D721Med (cell line): ENCODE data around the gene CPNE5.
"Not testable (repeated sequence)": the region's sequence is repeated elsewhere in the genome, so short reads cannot be mapped to it uniquely, and the experiment has no call there.

ENCODE experiments used
- DNase-seq: peaks from one replicate; pipeline ENCODE4 v3.0.0; 2011; ENCODE audit warnings: low spot score; ENCODE audit not compliant: insufficient read length
- FAIRE-seq: peaks from 2 replicates; lab custom pipeline; 2011; peaks lifted over from hg19 to GRCh38; lab: Jason Lieb, UNC
- CTCF ChIP-seq: IDR thresholded peaks from 2 replicates; pipeline ENCODE4 v1.5.1; 2012; ENCODE audit warnings: mild to moderate bottlenecking, control low read depth; ENCODE audit not compliant: insufficient read depth; ENCODE audit errors: missing control alignments

CPNE5 gene

GRCh38 chr6:36730424-36731380, 108.5 kb downstream of the CPNE5 start:
- FAIRE-seq: no peak
- no peak for TF ChIP-seq CTCF

GRCh38 chr6:36729161-36729524, 110.1 kb downstream of the CPNE5 start:
- DNase-seq (no peak), FAIRE-seq (no peak)
- TF ChIP-seq CTCF: no peak

More at GRCh38 chr6:36730424-36731380, 108.5 kb downstream of the CPNE5 start:
- no peak for DNase-seq

GRCh38 chr6:36728289-36729160, 110.7 kb downstream of the CPNE5 start:
- DNase-seq (no peak), FAIRE-seq (no peak)
- no peak for TF ChIP-seq CTCF

- TF ChIP-seq CTCF: no peak
- FAIRE-seq: no peak
- DNase-seq: no peak
Observed at GRCh38 chr6:36727505-36728021, 111.7 kb downstream of the CPNE5 start.

- DNase-seq: no peak
- TF ChIP-seq CTCF: no peak
- no peak for FAIRE-seq
Observed at GRCh38 chr6:36725581-36725980, 113.7 kb downstream of the CPNE5 start.

GRCh38 chr6:36724514-36725390, 114.5 kb downstream of the CPNE5 start:
- no peak for DNase-seq
- FAIRE-seq: no peak
- peak; percentile 49 for TF ChIP-seq CTCF

- not testable (repeated sequence) for FAIRE-seq, DNase-seq
Observed at GRCh38 chr6:36723992-36724391, 115.3 kb downstream of the CPNE5 start.
